B cell (primary cell): ENCODE results near the gene NELFA. TPM values are rescaled to one million over a fixed set of nuclear protein-coding genes. Genes with fewer than 3 reads are reported as not detected.

Source experiments
- ATAC-seq: fragments of 200-7000 bp; cut with Tn5 transposase; one replicate; pipeline ENCODE4 v1.10.0; 2021; ENCODE audit warnings: low read depth, mild to moderate bottlenecking, moderate number of reproducible peaks, moderate library complexity
- CTCF ChIA-PET: fragments of 350-600 bp; sonication (Branson Sonifier 250); formaldehyde crosslinking; loops from one replicate; lab custom pipeline; 2021; ENCODE audit warnings: antibody characterized with exemption, inconsistent platforms; lab: Charles Lee
- POLR2A ChIA-PET: fragments of 350-600 bp; sonication (Branson Sonifier 250); formaldehyde crosslinking; loops from one replicate; lab custom pipeline; 2021; ENCODE audit warnings: antibody characterized with exemption; lab: Charles Lee
- DNase-seq: peaks from one replicate; pipeline ENCODE4 v3.0.0; 2013
- H2AFZ ChIP-seq: 2 replicates; pipeline ENCODE4 v1.6.1; 2012; ENCODE audit warnings: mild to moderate bottlenecking, low read depth, low read length; ENCODE audit not compliant: insufficient read depth, poor library complexity, severe bottlenecking
- H3K27ac ChIP-seq, 2 donors: 1 replicate in 1 of 2; 2 replicates in 1 of 2; pipeline ENCODE4 v1.5.1; 2012 to 2013; ENCODE audit warnings: low read length in 2 of 2, mild to moderate bottlenecking in 2 of 2, moderate library complexity in 1 of 2
- H3K27me3 ChIP-seq, 4 experiments: fragments of 200-600 bp in 1 of 4; sonication (generic) in 1 of 4; replicated peaks in 1 of 4; 1 replicate in 2 of 4; 2 replicates in 2 of 4; pipeline versions ENCODE4 v1.6.1 to v1.7.0; 2013 to 2016; ENCODE audit warnings: low read length in 3 of 4, mild to moderate bottlenecking in 2 of 4, mixed read lengths in 1 of 4, moderate library complexity in 1 of 4; ENCODE audit not compliant: insufficient read depth in 4 of 4, control insufficient read depth in 3 of 4; ENCODE audit errors: control extremely low read depth in 1 of 4
- H3K36me3 ChIP-seq, 2 experiments: replicated peaks in 1 of 2; 1 replicate in 1 of 2; 2 replicates in 1 of 2; pipeline versions ENCODE4 v1.6.1 to v1.7.1; 2013; ENCODE audit warnings: low read length in 1 of 2; ENCODE audit not compliant: insufficient read depth in 2 of 2, control insufficient read depth in 1 of 2; ENCODE audit errors: control extremely low read depth in 1 of 2, extremely low read depth in 1 of 2
- H3K4me1 ChIP-seq, 2 donors: fragments of 200-600 bp in 1 of 2; sonication (generic) in 1 of 2; 1 replicate in 1 of 2; 2 replicates in 1 of 2; pipeline versions ENCODE4 v1.5.1 to v1.6.1; 2013 to 2017; ENCODE audit warnings: low read length in 2 of 2; ENCODE audit not compliant: control insufficient read depth in 2 of 2, insufficient read depth in 2 of 2
- H3K4me2 ChIP-seq: replicated peaks from 2 replicates; pipeline ENCODE3; 2012; ENCODE audit warnings: mild to moderate bottlenecking, low read depth, low read length; ENCODE audit not compliant: poor library complexity, severe bottlenecking
- H3K4me3 ChIP-seq, 5 experiments: fragments of 200-600 bp in 1 of 5; sonication (generic) in 1 of 5; 1 replicate in 3 of 5; 2 replicates in 2 of 5; pipeline versions ENCODE4 v1.5.1 to v1.7.0; 2011 to 2016; ENCODE audit warnings: low read length in 4 of 5, mild to moderate bottlenecking in 4 of 5, low read depth in 2 of 5, control low read depth in 1 of 5, moderate library complexity in 1 of 5; ENCODE audit not compliant: insufficient read depth in 1 of 5; ENCODE audit errors: control extremely low read depth in 1 of 5, extremely low read depth in 1 of 5
- H3K79me2 ChIP-seq: fragments of 200-600 bp; sonication (generic); one replicate; pipeline ENCODE4 v1.6.0; 2016; ENCODE audit warnings: low read length; ENCODE audit not compliant: control insufficient read depth, insufficient read depth
- H3K9ac ChIP-seq: fragments of 200-600 bp; sonication (generic); 2 replicates; pipeline ENCODE4 v1.6.1; 2017; ENCODE audit warnings: mild to moderate bottlenecking, low read length, moderate library complexity
- H3K9me3 ChIP-seq, 3 donors: one replicate each; pipeline versions ENCODE4 v1.6.1 to v1.7.1; 2013; ENCODE audit warnings: low read length in 2 of 3; ENCODE audit not compliant: control insufficient read depth in 2 of 3, insufficient read depth in 1 of 3; ENCODE audit errors: control extremely low read depth in 1 of 3
- H4K20me1 ChIP-seq: 2 replicates; pipeline ENCODE4 v1.6.0; 2012; ENCODE audit warnings: mild to moderate bottlenecking, low read length; ENCODE audit not compliant: insufficient read depth, control insufficient read depth, poor library complexity, severe bottlenecking
- H3K27ac Mint-ChIP-seq: one replicate; pipeline ENCODE4 v1.8.0; 2021; ENCODE audit warnings: mixed read lengths
- H3K27me3 Mint-ChIP-seq: one replicate; pipeline ENCODE4 v1.8.0; 2021; ENCODE audit warnings: mixed read lengths
- H3K4me1 Mint-ChIP-seq: one replicate; pipeline ENCODE4 v1.8.0; 2021; ENCODE audit warnings: mixed read lengths
- H3K4me3 Mint-ChIP-seq: one replicate; pipeline ENCODE4 v1.8.0; 2021; ENCODE audit warnings: mixed read lengths
- H3K9me3 Mint-ChIP-seq: one replicate; pipeline ENCODE4 v1.8.0; 2022; ENCODE audit warnings: mixed read lengths; ENCODE audit not compliant: insufficient read depth
- EZH2 ChIP-seq: IDR thresholded peaks from 2 replicates; pipeline ENCODE4 v1.6.1; 2012; ENCODE audit warnings: borderline replicate concordance, low read depth, mild to moderate bottlenecking, moderate library complexity, low read length; ENCODE audit not compliant: insufficient read depth, poor library complexity, severe bottlenecking
- WGBS: methylation state at CpG from one replicate; pipeline ENCODE4 v1.1.5; 2013; ENCODE audit warnings: missing lambda C conversion rate; ENCODE audit not compliant: insufficient coverage; 5-methylcytosine and 5-hydroxymethylcytosine counted together
- intact Hi-C: fragments of 100-400 bp; cut with micrococcal nuclease; formaldehyde crosslinking; loops from one replicate; pipeline ENCODE4 v1.10.0; 2022
- polyA plus RNA-seq: library from polyadenylated mRNA; depleted of rRNA; stranded (reverse); fragments of >200 nt; gene quantifications from 2 replicates; pipeline ENCODE4 v1.2.3, GENCODE V29; 2012
- total RNA-seq, 2 donors: library from RNA; stranded (reverse); fragments of 120-200 nt in 1 of 2; gene quantifications; 1 replicate in 1 of 2; 2 replicates in 1 of 2; pipeline versions ENCODE4 v1.2.3 to v1.2.4, GENCODE V29; 2013 to 2022
- TF ChIP-seq, protein P1 (sequence below): fragments of 200-600 bp; IDR thresholded peaks from one replicate; pipeline ENCODE4 v1.8.0; 2022; ENCODE audit warnings: antibody characterized with exemption, mild to moderate bottlenecking

NELFA gene
- total and polyA plus RNA-seq, 2 donors (not counting 1 experiment from before 2014, with no cell fraction given), result 42.8 to 60.7 TPM

GRCh38 chr4:1992468-1993168, 16.2 kb downstream of the NELFA start:
- no peaks in the 10 kb centered on the region for H3K27me3 ChIP-seq
- DNase-seq (no peak), ATAC-seq (no peak)
- 97% methylated on average over 40 of the region's 45 CpGs for WGBS
- ChIA-PET CTCF (no interaction called here), POLR2A (no interaction called here)
- Mint-ChIP-seq H3K27me3 (no peaks in the 10 kb centered on the region), H3K4me3 (no peak overlapping the region), H3K4me1 (peaks cover 8% of the 10 kb centered on the region), H3K9me3 (peaks cover 2% of the 10 kb centered on the region), H3K27ac (no peak overlapping the region)
- peaks cover 79% of the 10 kb centered on the region for H3K79me2 ChIP-seq
- H3K4me1 ChIP-seq, result no peaks in the 10 kb centered on the region
- peaks cover 2 to 9% (median 9%) of the 10 kb centered on the region in 3 donors for H3K9me3 ChIP-seq
- no peak overlapping the region for H3K4me3 ChIP-seq
- peaks cover 0 to 32% of the 10 kb centered on the region in 2 experiments for H3K36me3 ChIP-seq
- no peak for TF ChIP-seq EZH2
- TF ChIP-seq, protein P1, sequence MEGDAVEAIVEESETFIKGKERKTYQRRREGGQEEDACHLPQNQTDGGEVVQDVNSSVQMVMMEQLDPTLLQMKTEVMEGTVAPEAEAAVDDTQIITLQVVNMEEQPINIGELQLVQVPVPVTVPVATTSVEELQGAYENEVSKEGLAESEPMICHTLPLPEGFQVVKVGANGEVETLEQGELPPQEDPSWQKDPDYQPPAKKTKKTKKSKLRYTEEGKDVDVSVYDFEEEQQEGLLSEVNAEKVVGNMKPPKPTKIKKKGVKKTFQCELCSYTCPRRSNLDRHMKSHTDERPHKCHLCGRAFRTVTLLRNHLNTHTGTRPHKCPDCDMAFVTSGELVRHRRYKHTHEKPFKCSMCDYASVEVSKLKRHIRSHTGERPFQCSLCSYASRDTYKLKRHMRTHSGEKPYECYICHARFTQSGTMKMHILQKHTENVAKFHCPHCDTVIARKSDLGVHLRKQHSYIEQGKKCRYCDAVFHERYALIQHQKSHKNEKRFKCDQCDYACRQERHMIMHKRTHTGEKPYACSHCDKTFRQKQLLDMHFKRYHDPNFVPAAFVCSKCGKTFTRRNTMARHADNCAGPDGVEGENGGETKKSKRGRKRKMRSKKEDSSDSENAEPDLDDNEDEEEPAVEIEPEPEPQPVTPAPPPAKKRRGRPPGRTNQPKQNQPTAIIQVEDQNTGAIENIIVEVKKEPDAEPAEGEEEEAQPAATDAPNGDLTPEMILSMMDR, result no peak
- no peak overlapping the region for H3K4me2 ChIP-seq
- no peak overlapping the region for H2AFZ ChIP-seq
- intact Hi-C loops, result no loop called here
- peaks cover 84% of the 10 kb centered on the region for H4K20me1 ChIP-seq
- H3K27ac ChIP-seq, result no peak overlapping the region
- H3K9ac ChIP-seq, result no peak overlapping the region

- intact Hi-C loops, result no loop called here
- peaks cover 0 to 39% of the 10 kb centered on the region in 2 experiments for H3K36me3 ChIP-seq
Measured at GRCh38 chr4:1991596-1992434, 17.0 kb downstream of the NELFA start.

More at GRCh38 chr4:1991596-1992434, 17.0 kb downstream of the NELFA start:
- H3K4me2 ChIP-seq, result no peak overlapping the region
- no peak for TF ChIP-seq EZH2
- TF ChIP-seq, protein P1, result no peak
- H4K20me1 ChIP-seq, result peaks cover 84% of the 10 kb centered on the region
- H3K79me2 ChIP-seq, result peaks cover 71% of the 10 kb centered on the region
- Mint-ChIP-seq H3K4me3 (no peak overlapping the region), H3K27me3 (no peaks in the 10 kb centered on the region), H3K27ac (no peak overlapping the region), H3K9me3 (no peaks in the 10 kb centered on the region), H3K4me1 (peaks cover 6% of the 10 kb centered on the region)
- CTCF ChIA-PET, result no interaction called here
- H2AFZ ChIP-seq, result no peak overlapping the region
- DNase-seq, result no peak
- H3K27ac ChIP-seq, result no peak overlapping the region
- no peak overlapping the region for H3K4me3 ChIP-seq
- H3K9me3 ChIP-seq, result peaks cover under 1 to 4% (median 1%) of the 10 kb centered on the region in 3 donors
- no peaks in the 10 kb centered on the region for H3K4me1 ChIP-seq
- no peak overlapping the region for H3K9ac ChIP-seq
- no peak for ATAC-seq
- WGBS, result 98% methylated on average over 32 of the region's 37 CpGs
- POLR2A ChIA-PET, result no interaction called here
- no peaks in the 10 kb centered on the region for H3K27me3 ChIP-seq
